Measurements from ENCODE around the gene EED.

Gene EED

DNA sequence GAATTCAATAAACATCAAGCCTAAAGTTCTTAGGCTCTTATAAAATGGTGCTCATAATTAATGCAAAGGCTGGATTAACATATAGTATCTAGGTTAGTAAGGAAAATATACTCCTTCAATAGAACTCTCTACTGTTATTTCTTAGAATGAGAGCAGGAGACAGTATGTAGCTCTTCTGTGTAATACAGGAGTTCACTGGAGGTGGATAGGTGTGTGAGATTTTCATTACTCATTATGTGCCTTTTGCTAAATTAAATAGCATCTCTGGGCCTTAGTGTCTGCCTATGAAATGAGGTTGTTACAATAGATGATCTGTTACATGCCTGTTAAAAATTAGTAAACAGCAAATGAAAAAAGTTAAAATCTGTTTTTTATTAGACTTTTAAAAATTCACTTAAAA lies 20.6 kb downstream of the EED start:
- no peaks in the 10 kb centered on the region for H3K9me3 ChIP-seq (ENCODE audit: severe bottlenecking)
- H3K27me3 ChIP-seq (ENCODE audit: insufficient read depth, poor library complexity, severe bottlenecking) = no peaks in the 10 kb centered on the region
- no peak for TF ChIP-seq CTCF (IDR thresholded peaks at IDR 0.05; ENCODE audit: poor library complexity, severe bottlenecking)
- no peak for ATAC-seq (ENCODE audit: low read depth)
- H3K36me3 ChIP-seq (ENCODE audit: low read depth) = peaks cover 73% of the 10 kb centered on the region
- no peak for DNase-seq (ENCODE audit: low spot score)
- H3K4me1 ChIP-seq (ENCODE audit: insufficient read depth, poor library complexity, severe bottlenecking) = no peaks in the 10 kb centered on the region
- no peak overlapping the region for H3K27ac ChIP-seq (ENCODE audit: poor library complexity, severe bottlenecking)
- H3K4me3 ChIP-seq (ENCODE audit: severe bottlenecking) = no peak overlapping the region

DNA sequence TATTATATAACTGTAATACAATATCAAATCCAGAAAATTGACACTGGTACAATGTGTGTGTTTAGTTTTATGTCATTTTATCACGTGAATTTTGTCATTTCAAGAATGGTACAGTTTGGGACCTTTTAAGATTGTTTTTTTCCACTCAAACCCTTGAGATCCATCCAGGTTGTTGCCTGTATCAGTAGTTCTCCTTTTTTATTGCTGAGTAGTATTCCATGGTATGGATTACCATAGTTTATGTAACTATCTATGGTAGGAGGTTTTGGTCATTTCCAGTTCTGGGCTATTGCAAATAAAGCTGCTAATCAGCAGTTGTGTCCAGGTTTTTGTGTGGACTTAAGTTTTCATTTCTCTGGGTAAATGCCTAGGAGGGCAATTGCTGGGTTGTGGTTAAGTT lies 25.1 kb downstream of the EED start:
- no peak for DNase-seq (ENCODE audit: low spot score)
- Histone ChIP-seq H3K36me3 (ENCODE audit: low read depth) (peaks cover 69% of the 10 kb centered on the region), H3K9me3 (ENCODE audit: severe bottlenecking) (no peaks in the 10 kb centered on the region), H3K4me3 (ENCODE audit: severe bottlenecking) (no peak overlapping the region), H3K27me3 (ENCODE audit: insufficient read depth, poor library complexity, severe bottlenecking) (no peaks in the 10 kb centered on the region), H3K4me1 (ENCODE audit: insufficient read depth, poor library complexity, severe bottlenecking) (no peaks in the 10 kb centered on the region), H3K27ac (ENCODE audit: poor library complexity, severe bottlenecking) (no peak overlapping the region)
- TF ChIP-seq CTCF (IDR thresholded peaks at IDR 0.05; ENCODE audit: poor library complexity, severe bottlenecking) = no peak
- no peak for ATAC-seq (ENCODE audit: low read depth)

GRCh38 chr11:86274503-86274902 lies 29.9 kb downstream of the EED start:
- H3K9me3 ChIP-seq (ENCODE audit: severe bottlenecking) = no peaks in the 10 kb centered on the region
- DNase-seq (ENCODE audit: low spot score) (no peak), ATAC-seq (ENCODE audit: low read depth) (no peak)

DNA sequence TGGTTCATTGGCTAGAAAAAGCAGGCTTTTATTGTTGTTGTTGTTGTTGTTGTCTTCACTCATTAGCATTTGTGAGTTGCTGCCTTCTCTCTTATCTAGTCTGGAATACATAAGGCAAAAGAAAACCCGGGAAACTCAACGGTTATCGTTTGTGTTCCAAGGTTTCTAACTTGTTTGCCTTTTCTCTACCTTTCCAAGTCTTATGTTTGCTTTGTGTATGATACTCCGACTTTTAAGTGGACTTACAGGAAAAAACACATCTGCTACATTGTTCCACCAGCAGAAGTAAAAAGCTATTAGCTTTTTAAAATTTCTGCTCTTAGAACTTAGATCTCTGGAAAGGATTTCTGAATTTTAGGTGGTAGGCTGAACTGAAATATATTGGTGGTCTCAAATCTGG lies 30.4 kb downstream of the EED start:
- no peak for TF ChIP-seq CTCF (IDR thresholded peaks at IDR 0.05; ENCODE audit: poor library complexity, severe bottlenecking)
- Histone ChIP-seq H3K27me3 (ENCODE audit: insufficient read depth, poor library complexity, severe bottlenecking) (no peaks in the 10 kb centered on the region), H3K9me3 (ENCODE audit: severe bottlenecking) (no peaks in the 10 kb centered on the region), H3K36me3 (ENCODE audit: low read depth) (peaks cover 66% of the 10 kb centered on the region), H3K4me1 (ENCODE audit: insufficient read depth, poor library complexity, severe bottlenecking) (no peaks in the 10 kb centered on the region), H3K4me3 (ENCODE audit: severe bottlenecking) (no peak overlapping the region), H3K27ac (ENCODE audit: poor library complexity, severe bottlenecking) (no peak overlapping the region)
- ATAC-seq (ENCODE audit: low read depth) = no peak
- DNase-seq (ENCODE audit: low spot score) = no peak

More at GRCh38 chr11:86274503-86274902, 29.9 kb downstream of the EED start:
- Histone ChIP-seq H3K4me3 (ENCODE audit: severe bottlenecking) (no peak overlapping the region), H3K4me1 (ENCODE audit: insufficient read depth, poor library complexity, severe bottlenecking) (no peaks in the 10 kb centered on the region), H3K27ac (ENCODE audit: poor library complexity, severe bottlenecking) (no peak overlapping the region), H3K27me3 (ENCODE audit: insufficient read depth, poor library complexity, severe bottlenecking) (no peaks in the 10 kb centered on the region), H3K36me3 (ENCODE audit: low read depth) (peaks cover 66% of the 10 kb centered on the region)
- TF ChIP-seq CTCF (IDR thresholded peaks at IDR 0.05; ENCODE audit: poor library complexity, severe bottlenecking) = peak; percentile 28

GRCh38 chr11:86275493-86276370 lies 31.2 kb downstream of the EED start:
- Histone ChIP-seq H3K9me3 (ENCODE audit: severe bottlenecking) (no peaks in the 10 kb centered on the region), H3K27me3 (ENCODE audit: insufficient read depth, poor library complexity, severe bottlenecking) (no peaks in the 10 kb centered on the region), H3K27ac (ENCODE audit: poor library complexity, severe bottlenecking) (no peak overlapping the region), H3K4me3 (ENCODE audit: severe bottlenecking) (no peak overlapping the region), H3K4me1 (ENCODE audit: insufficient read depth, poor library complexity, severe bottlenecking) (no peaks in the 10 kb centered on the region), H3K36me3 (ENCODE audit: low read depth) (peaks cover 64% of the 10 kb centered on the region)
- no peak for ATAC-seq (ENCODE audit: low read depth)
- no peak for DNase-seq (ENCODE audit: low spot score)
- no peak for TF ChIP-seq CTCF (IDR thresholded peaks at IDR 0.05; ENCODE audit: poor library complexity, severe bottlenecking)
